HL-60/S4 (cell line): ENCODE results near the gene SENP8.

Experiments
- in situ Hi-C: fragments of 300-500 bp; cut with MboI; formaldehyde crosslinking; loops from 2 replicates; pipeline ENCODE4 v1.14.3; 2022; ENCODE audit warnings: low sequenced_read_pairs

SENP8 gene

DNA sequence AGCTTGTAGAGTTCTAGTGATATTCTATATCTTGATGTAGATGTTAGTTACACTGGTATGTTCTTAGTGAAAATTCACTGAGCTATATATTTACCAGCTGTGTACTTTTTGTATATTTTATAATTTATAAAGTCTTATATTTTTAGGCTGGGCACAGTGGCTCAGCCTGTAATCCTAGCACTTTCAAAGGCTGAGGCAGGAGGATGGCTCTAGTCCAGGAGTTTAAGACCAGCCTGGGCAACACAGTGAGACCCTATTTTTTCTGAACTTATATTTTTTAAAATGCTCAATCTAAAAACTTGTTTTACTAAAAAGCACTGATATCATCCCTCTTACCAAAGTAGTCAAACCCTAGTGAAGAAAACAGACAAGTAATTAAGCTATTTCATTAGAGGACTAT lies 5.4 kb upstream of the SENP8 start:
- in situ Hi-C loops = no loop called here

- in situ Hi-C loops = no loop called here
These were observed 4.7 kb upstream of the SENP8 start for GRCh38 chr15:72113347-72114031.

GRCh38 chr15:72116731-72117485 lies 1.3 kb upstream of the SENP8 start:
- in situ Hi-C loops = no loop called here

- in situ Hi-C loops = no loop called here
These were observed 652 bp upstream of the SENP8 start for GRCh38 chr15:72117486-72118016.

DNA sequence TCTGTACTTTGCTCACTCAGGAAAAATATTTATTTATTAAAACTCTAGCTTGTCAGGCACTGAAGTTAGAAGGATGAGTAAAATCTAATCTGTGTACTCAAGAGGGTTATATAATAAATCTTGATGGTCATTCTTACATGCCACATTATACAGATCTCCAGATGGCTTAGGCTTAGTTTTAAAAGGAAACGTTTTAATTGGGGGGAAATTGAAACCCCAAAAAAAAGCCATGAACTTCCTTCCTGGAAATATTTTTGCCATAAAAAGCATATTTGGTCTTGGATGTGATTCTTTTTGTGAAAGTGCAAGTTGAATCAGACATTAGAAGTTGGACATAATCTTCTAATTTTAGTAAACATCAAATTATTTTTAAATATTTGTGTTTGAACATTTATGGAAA lies 6.0 kb downstream of the SENP8 start:
- in situ Hi-C loops = no loop called here

DNA sequence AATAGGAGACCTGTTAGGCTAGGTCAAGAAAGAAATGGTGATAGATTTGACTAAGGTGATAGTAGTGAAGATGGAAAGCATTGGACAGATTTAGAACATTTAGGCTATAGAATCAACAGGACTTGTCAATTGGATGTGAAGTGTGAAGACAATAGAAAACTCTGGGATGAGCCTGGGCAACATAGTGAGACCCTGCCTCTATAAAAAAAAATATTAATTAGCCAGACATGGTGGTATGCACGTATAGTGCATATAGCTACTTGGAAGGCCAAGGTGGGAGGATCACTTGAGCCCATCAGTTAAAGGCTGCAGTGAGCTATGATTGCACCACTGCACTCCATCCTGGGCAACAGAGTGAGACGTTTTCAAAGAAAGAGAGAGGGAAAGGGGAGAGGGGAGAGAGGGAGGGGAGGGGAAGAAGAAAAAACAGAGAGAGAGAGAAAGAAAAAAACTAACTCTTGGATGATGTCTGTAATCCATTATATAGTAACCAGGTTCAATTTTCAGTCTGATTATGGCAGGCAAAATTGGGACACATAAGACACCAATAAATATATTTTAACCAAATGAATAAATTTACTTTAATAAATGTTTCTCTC lies 9.6 kb downstream of the SENP8 start:
- in situ Hi-C loops = no loop called here

DNA sequence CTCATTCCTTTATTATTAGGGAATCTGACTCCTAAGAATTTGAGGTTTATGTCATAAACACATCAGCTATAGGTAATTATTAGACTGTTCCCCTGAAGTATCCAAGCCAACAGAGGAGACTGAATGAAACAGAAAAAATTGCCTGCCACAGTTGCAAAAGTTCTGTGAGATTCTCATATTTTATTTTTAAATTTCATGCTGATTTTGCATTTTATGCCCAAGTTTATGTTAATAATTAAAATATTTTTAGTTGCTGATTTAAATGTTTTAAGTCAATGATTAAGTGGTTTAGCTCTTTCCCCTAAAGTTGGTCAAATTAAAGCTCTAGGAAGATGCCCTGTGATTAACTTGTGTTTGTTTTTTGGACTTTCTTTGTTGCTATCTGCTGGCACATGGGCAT lies 10.2 kb downstream of the SENP8 start:
- in situ Hi-C loops = no loop called here

DNA sequence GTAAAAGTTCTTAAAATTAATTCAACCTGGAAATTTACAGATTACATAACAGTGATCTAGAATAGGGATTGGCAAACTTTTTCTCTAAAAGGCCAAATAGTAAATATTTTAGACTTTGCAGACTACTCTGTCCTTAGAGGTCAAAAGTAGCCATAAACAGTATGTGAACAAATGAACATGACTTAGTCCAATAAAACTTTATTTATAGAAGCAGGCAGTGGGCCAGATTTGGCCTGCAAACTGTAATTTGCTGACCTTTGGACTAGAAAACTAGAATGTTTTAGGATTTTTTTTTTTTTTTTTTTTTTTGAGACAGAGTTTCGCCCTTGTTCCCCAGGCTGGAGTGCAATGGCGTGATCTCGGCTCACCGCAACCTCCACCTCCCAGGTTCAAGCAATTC lies 12.1 kb downstream of the SENP8 start:
- in situ Hi-C loops = no loop called here

DNA sequence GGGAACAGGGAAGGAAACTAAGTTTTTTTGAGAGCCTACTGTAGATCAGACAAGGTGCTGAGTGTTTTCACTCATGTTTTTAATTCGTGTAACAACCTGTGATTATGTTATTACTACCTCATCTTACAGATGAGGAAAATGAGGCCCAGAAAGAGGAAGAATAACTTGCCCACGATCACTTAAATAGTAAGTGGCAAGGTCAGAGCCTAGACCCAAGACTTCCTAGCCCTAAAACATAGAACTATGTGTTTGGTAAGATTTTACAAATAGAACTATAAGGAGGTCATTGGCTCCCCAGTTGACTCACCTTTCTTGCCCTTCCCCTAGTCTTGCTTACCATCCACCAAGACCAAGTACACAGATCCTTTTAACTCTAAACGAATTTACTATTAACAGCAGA lies 13.7 kb downstream of the SENP8 start:
- in situ Hi-C loops = no loop called here

- in situ Hi-C loops = no loop called here
These were observed 15.0 kb downstream of the SENP8 start for GRCh38 chr15:72133211-72133610.

DNA sequence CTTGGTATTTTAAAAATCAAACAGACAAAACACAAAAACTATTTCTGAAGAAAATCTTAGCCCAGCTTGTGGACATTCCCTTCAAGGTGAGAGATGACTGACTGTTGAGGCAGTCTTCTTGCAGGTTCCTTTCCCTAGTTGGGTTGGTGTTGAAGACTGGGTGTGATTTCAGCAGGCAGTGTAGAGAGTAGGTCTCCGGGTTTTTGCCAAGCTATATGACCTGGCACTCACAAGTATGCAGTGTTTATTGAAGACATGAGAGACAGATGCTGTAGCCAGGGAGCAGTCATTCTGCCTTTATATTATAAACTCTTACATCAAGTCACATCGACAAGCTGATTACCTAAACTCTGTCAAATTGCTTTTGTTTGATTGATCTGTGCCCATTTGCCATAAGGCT lies 17.5 kb downstream of the SENP8 start:
- in situ Hi-C loops = no loop called here

DNA sequence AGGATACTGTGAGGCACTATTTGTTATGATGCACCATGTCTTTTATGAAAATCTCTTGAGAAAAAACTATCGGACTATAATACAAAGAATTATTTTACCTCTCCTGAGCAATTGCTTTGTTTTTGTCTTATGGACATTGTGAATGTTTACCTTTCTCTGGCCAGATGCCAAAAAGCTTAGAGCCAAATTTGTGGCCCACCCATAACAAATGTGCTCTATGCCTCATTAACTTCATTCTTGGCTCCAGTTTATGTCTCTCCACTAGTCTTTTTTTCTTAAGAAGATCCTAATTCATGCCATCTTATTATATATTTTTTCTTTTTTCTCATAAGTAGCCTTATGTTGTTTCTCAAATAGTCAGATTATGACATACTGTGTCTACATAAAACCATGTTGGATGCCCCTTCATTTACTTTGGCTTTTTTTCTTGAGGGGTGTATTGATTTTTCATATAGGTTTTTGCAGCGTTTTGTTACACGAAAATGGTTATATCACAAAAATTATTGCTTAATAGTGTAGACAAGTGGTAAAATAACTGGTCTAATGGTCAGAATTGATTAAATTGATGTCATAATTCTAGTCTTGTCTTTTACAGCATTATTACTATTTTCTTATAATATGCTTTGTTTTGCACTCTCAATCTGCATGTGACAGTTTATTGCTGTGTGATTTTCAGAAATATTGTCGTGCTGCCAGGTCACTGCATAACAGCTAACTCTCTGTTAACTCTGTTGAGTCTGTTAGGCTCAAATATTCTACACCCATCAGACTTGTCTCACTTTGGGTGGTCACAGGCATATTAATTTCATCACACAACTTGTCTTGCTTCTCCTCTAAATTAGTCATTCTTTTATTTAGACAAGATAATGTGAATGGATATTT lies 18.2 kb downstream of the SENP8 start:
- in situ Hi-C loops = no loop called here

GRCh38 chr15:72139667-72140066 lies 21.5 kb downstream of the SENP8 start:
- in situ Hi-C loops = no loop called here

DNA sequence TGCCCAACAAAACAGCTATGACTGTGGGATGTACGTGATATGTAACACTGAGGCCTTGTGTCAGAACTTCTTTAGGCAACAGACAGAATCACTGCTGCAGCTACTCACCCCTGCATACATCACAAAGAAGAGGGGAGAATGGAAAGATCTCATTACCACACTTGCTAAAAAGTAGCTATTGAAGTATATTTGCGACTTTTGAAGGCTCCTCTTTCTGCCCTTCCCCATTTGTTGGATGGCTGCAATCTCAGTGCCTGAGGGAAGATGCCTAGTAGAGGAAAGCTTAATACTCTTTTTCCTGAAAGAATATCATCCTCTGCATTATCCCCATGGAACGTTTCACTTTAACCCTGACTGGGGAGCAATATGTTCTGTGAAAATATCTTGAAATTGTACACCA lies 21.9 kb downstream of the SENP8 start:
- in situ Hi-C loops = no loop called here

DNA sequence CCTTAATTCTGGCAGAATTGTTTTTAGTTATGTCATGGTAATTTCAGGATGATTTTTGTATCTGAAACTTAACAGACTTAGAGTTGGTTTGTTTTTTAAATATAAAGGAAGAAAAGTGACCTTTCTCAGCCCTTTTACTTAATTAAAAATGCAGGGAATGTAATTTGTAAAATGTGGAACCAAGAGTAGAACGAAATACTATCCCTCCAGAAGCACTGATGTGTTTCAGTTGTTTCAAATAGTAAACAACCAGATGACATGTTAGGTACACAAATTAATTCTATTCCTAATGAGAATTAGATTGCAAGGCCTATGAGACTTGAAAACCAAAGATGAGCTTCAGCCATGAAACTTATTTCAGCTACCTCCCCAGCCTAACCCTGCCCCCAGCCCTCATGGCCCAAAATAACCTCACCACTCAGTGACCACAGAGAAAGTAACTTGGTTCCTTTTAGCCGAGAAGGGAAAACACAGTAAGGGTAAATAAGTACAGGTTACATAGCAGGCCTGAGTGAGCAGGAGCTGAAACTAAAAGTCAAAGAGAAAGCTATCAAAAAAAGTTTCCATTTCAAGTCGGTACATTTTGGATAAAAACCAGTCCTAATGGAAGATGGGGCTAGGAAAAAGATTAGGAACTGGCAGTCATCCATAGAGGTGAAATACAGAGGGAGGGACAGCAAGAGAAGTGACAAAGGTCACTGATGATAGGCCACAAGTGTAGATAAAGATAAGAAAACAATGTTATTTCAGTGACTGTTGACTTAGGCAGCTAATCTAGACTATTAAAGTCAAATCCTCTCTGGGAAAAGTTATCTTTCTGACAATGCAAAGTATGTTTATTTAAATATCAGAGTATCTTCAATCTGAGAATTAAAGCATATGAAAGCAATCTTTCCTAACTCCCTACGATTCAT lies 23.2 kb downstream of the SENP8 start:
- in situ Hi-C loops = no loop called here

DNA sequence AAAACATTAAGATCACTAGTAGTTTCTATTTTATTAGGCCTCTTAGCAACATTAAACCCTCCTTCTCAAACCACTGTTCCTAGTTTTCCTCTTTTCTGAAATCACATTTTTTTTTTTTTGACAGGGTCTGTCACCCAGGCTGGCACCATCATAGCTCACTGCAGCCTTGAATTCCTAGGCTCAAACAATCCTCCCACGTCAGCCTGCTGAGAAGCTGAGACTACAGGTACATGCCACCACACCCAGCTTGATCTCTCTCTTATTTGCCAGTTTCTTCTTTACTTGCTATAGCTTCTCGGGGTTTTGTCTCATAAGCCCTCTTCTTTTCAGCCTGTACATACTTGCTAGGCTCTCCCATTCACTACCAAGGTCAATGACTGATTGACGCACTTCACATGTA lies 28.0 kb downstream of the SENP8 start:
- in situ Hi-C loops = no loop called here

DNA sequence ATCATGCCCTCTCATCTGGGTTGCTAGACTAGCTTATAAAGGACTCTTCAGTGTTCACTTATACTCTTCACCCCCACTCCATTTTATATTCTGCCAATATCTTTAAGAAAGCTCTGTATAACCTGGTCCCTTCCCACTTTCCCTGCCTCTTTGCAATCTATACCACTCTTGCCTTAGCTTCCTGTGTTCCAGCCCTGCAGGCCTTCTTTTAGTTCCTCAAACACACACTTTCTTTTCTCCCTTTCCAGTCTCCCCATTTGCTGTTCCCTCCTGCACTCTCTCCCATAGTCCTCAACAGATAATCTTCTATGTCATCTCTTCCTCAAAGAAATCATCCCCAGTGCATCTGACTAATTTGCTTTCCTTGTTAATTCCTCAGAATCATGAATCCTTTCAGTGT lies 28.7 kb downstream of the SENP8 start:
- in situ Hi-C loops = no loop called here

DNA sequence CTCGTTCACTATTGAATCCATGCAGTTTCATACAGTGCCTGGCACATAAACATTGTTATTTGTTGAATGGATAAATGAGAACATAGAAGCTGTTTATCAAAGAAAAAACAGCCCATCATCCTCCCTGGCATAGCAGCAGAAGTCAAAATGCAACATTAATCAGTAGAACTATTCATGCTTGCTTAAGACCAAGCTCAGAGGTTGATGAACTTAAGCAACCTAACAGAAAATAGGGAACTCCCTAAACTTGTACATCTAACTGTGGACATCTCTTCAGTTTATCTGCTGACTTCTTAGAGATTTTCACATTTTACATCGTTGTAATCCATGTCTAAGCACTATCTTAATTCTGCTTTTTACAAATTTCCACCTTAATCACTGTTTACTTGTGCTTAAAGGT lies 29.2 kb downstream of the SENP8 start:
- in situ Hi-C loops = no loop called here

DNA sequence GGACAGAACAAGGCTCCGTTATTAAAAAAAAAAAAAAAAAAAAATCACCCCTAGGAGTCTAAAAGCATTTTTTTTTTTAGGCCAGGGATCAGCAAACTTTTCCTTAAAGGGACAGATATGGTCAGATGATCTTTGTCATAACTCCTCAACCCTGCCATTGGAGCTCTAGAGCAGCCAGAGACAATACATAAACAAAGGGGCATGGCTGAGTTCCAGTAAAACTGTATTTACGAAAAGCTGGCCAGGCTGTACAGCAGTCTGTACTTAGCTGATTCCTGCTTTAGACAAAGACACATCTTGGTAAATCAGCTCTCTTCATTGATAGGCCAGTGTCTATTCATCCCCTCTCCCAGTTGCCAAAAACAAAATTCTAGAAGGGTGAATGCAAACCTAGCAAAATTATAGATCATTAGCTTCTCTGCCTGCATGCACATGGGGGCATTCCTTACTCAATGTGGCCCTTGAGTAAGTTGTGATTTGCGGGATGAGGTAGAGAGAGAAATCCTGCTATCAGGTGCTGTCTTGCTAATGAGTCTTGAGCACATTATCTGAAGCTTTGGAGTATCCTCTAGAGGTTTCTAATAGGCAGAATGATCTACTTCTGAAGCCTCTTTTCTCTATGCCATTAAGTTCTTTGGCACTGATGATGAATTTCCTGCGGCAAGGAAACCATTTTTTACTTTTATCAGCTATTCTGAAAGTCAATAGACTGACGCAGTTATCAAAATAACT lies 35.2 kb downstream of the SENP8 start:
- in situ Hi-C loops = loop anchor here (10.0 kb wide), 1 partner anchor 409 kb away; no protein-coding TSS in a partner anchor
